NCI-H226 (cell line): ENCODE measurements around the gene LCE3D.
"Not testable (repeated sequence)": the region's sequence is repeated elsewhere in the genome, so short reads cannot be mapped to it uniquely, and the experiment has no call there.

Source experiments
- DNase-seq: peaks from one replicate; pipeline ENCODE4 v3.0.0-alpha.2; 2015

The LCE3D gene

GRCh38 chr1:152580433-152580832 is at the start of gene LCE3D:
LCE3D (minus strand) TSS chr1:152580516; CDS start chr1:152579936, 580 bp downstream.
- no peak for DNase-seq

GRCh38 chr1:152626744-152627143 is 46.4 kb upstream of the LCE3D start:
- no peak for DNase-seq

GRCh38 chr1:152623203-152623844 is 43.0 kb upstream of the LCE3D start:
- no peak for DNase-seq

- DNase-seq = no peak
These were observed 42.5 kb upstream of the LCE3D start, which contains the start of gene LCE3A for GRCh38 chr1:152622803-152623202. LCE3A (minus strand) TSS chr1:152623103; CDS start chr1:152623103, 0 bp downstream.

- no peak for DNase-seq
These were observed 41.7 kb upstream of the LCE3D start for GRCh38 chr1:152621993-152622392.

GRCh38 chr1:152613511-152613910 is 33.2 kb upstream of the LCE3D start, which contains the start of gene LCE3B:
LCE3B (plus strand) TSS chr1:152613811; CDS start chr1:152613811, 0 bp downstream.
- DNase-seq = no peak

GRCh38 chr1:152599934-152600333 is 19.6 kb upstream of the LCE3D start, which contains the start of gene LCE3C:
LCE3C (plus strand) TSS chr1:152600234; CDS start chr1:152600732, 498 bp downstream.
- DNase-seq = no peak

- no peak for DNase-seq
These were observed 16.7 kb upstream of the LCE3D start for GRCh38 chr1:152596986-152597385.

GRCh38 chr1:152585586-152585985 is 5.3 kb upstream of the LCE3D start:
- no peak for DNase-seq

GRCh38 chr1:152582647-152583046 is 2.3 kb upstream of the LCE3D start:
- DNase-seq = peak; percentile 15

GRCh38 chr1:152579526-152579925 is 790 bp downstream of the LCE3D start:
- not testable (repeated sequence) for DNase-seq

- no peak for DNase-seq
These were observed 3.1 kb downstream of the LCE3D start for GRCh38 chr1:152577168-152577567.

GRCh38 chr1:152566681-152567080 is 13.6 kb downstream of the LCE3D start, which contains the start of gene LCE3E:
LCE3E (minus strand) TSS chr1:152566780; CDS start chr1:152566208, 572 bp downstream.
- DNase-seq = no peak

GRCh38 chr1:152565535-152566215 is 14.6 kb downstream of the LCE3D start:
- no peak for DNase-seq

- DNase-seq = no peak
These were observed 15.2 kb downstream of the LCE3D start for GRCh38 chr1:152565115-152565514.

GRCh38 chr1:152548358-152548757 is 32.0 kb downstream of the LCE3D start:
- not testable (repeated sequence) for DNase-seq

- DNase-seq = no peak
These were observed 33.6 kb downstream of the LCE3D start for GRCh38 chr1:152546704-152547103.

- DNase-seq = no peak
These were observed 36.5 kb downstream of the LCE3D start for GRCh38 chr1:152543820-152544219.

GRCh38 chr1:152539901-152540300 is 40.4 kb downstream of the LCE3D start:
- DNase-seq = no peak

- peak; percentile 21 for DNase-seq
These were observed 42.8 kb downstream of the LCE3D start for GRCh38 chr1:152537496-152537895.

GRCh38 chr1:152535774-152536173 is 44.5 kb downstream of the LCE3D start:
- no peak for DNase-seq

- DNase-seq = peak; percentile 42
These were observed 46.9 kb downstream of the LCE3D start for GRCh38 chr1:152533327-152533938.
